Peyer's patch (tissue), 4 donors: Measurements from ENCODE around the gene BRIP1.

Experiments
- POLR2A ChIP-seq, 2 donors: fragments of 450-650 bp; IDR thresholded peaks; one replicate each; pipeline ENCODE4 v1.5.1; 2017; ENCODE audit warnings: antibody characterized with exemption in 2 of 2, mild to moderate bottlenecking in 2 of 2, moderate library complexity in 2 of 2
- TF ChIP-seq, protein P1 (sequence below), 6 experiments: fragments of 450-650 bp in 4 of 6; fragments of 200-600 bp in 2 of 6; sonication (generic) in 1 of 6; IDR thresholded peaks; one replicate each; pipeline ENCODE4 v1.5.1; 2017 to 2019; ENCODE audit warnings: antibody characterized with exemption in 6 of 6, mild to moderate bottlenecking in 3 of 6, moderate library complexity in 1 of 6

GRCh38 chr17:61813211-61813610, 50.1 kb downstream of the BRIP1 start:
- TF ChIP-seq, protein P1, sequence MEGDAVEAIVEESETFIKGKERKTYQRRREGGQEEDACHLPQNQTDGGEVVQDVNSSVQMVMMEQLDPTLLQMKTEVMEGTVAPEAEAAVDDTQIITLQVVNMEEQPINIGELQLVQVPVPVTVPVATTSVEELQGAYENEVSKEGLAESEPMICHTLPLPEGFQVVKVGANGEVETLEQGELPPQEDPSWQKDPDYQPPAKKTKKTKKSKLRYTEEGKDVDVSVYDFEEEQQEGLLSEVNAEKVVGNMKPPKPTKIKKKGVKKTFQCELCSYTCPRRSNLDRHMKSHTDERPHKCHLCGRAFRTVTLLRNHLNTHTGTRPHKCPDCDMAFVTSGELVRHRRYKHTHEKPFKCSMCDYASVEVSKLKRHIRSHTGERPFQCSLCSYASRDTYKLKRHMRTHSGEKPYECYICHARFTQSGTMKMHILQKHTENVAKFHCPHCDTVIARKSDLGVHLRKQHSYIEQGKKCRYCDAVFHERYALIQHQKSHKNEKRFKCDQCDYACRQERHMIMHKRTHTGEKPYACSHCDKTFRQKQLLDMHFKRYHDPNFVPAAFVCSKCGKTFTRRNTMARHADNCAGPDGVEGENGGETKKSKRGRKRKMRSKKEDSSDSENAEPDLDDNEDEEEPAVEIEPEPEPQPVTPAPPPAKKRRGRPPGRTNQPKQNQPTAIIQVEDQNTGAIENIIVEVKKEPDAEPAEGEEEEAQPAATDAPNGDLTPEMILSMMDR (IDR thresholded peaks at IDR 0.05) = no peak
- no peak for TF ChIP-seq POLR2A (IDR thresholded peaks at IDR 0.05)
